AG04449 (cell line): ENCODE data around the gene PTPRM.

Experiments
- CTCF ChIA-PET: fragments of 350-600 bp; formaldehyde crosslinking; extraction: SDS; loops from one replicate; lab custom pipeline; 2021; ENCODE audit warnings: antibody characterized with exemption; lab: Yijun Ruan, JAX
- POLR2A ChIA-PET: fragments of 400-600, 350-600 bp; formaldehyde crosslinking; extraction: SDS; loops from one replicate; lab custom pipeline; 2020; ENCODE audit warnings: antibody characterized with exemption, inconsistent platforms; lab: Yijun Ruan, JAX
- DNase-seq: peaks from one replicate; pipeline ENCODE4 v3.0.0-alpha.2; 2010; ENCODE audit warnings: low read depth, low spot score
- H3K4me3 ChIP-seq: 2 replicates; pipeline ENCODE4 v1.5.1; 2011; ENCODE audit warnings: low read depth, mild to moderate bottlenecking, control low read depth, low read length
- TF ChIP-seq, protein P1 (sequence below): IDR thresholded peaks from one replicate; pipeline ENCODE4 v1.5.1; 2011; ENCODE audit warnings: mild to moderate bottlenecking, moderate library complexity, low read length, control low read depth, inconsistent platforms; ENCODE audit not compliant: insufficient read depth; ENCODE audit errors: missing control alignments

Gene PTPRM

DNA sequence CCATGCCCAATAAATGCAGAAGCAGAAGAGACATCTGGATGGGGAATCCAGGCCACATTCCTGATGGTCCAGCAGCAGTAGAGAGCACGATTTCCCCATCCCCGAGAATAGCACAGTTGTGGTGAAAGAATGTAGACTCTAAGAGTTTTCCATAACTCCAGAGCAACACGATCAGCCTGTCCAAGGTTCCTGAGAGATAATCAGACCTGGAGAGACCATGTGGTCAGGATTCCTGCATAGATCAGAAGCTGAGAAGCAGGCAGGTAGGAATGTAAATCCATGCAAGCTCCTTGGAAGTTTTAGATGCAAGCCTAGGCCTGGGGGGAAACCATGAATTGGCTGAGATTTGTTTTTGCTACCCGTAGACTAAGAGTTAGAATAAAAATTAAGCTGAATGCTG lies 34.2 kb upstream of the PTPRM start:
- TF ChIP-seq, protein P1, sequence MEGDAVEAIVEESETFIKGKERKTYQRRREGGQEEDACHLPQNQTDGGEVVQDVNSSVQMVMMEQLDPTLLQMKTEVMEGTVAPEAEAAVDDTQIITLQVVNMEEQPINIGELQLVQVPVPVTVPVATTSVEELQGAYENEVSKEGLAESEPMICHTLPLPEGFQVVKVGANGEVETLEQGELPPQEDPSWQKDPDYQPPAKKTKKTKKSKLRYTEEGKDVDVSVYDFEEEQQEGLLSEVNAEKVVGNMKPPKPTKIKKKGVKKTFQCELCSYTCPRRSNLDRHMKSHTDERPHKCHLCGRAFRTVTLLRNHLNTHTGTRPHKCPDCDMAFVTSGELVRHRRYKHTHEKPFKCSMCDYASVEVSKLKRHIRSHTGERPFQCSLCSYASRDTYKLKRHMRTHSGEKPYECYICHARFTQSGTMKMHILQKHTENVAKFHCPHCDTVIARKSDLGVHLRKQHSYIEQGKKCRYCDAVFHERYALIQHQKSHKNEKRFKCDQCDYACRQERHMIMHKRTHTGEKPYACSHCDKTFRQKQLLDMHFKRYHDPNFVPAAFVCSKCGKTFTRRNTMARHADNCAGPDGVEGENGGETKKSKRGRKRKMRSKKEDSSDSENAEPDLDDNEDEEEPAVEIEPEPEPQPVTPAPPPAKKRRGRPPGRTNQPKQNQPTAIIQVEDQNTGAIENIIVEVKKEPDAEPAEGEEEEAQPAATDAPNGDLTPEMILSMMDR, result no peak
- DNase-seq, result no peak
- H3K4me3 ChIP-seq, result no peak overlapping the region
- ChIA-PET CTCF (no interaction called here), POLR2A (no interaction called here)

- DNase-seq, result no peak
- H3K4me3 ChIP-seq, result no peak overlapping the region
- TF ChIP-seq, protein P1, result no peak
- POLR2A ChIA-PET, result no interaction called here
- CTCF ChIA-PET, result no interaction called here
These were observed 31.5 kb upstream of the PTPRM start for GRCh38 chr18:7535436-7536205.

DNA sequence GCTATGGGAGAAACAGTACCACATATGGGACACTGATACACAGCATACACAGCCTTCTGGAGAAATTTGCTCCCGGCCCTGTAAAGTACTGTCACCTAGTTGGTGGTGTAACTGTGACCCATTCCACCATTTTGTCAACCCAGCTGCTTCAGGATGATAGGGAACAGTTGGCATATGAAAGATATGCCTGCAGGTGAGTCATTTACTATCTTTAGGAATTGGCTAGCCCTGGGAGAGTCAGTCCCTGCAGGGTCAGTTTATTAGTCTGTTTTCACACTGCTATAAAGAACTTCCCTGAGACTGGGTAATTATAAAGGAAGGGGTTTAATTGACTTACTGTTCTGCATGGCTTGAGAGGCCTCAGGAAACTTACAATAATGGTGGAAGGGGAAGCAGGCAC lies 30.0 kb upstream of the PTPRM start:
- no peak overlapping the region for H3K4me3 ChIP-seq
- ChIA-PET CTCF (interaction anchor here (0.7 kb wide), 1 partner anchor 9 kb away, joined by 3 read pairs; no protein-coding TSS in a partner anchor), POLR2A (no interaction called here)
- DNase-seq, result no peak
- TF ChIP-seq, protein P1, result no peak

GRCh38 chr18:7541835-7542234 lies 25.3 kb upstream of the PTPRM start:
- CTCF ChIA-PET, result no interaction called here
- no peak overlapping the region for H3K4me3 ChIP-seq
- POLR2A ChIA-PET, result no interaction called here
- DNase-seq, result no peak
- TF ChIP-seq, protein P1, result no peak

GRCh38 chr18:7544686-7545085 lies 22.4 kb upstream of the PTPRM start:
- POLR2A ChIA-PET, result no interaction called here
- TF ChIP-seq, protein P1, result no peak
- CTCF ChIA-PET, result no interaction called here

GRCh38 chr18:7545734-7546133 lies 21.4 kb upstream of the PTPRM start:
- DNase-seq, result no peak
- CTCF ChIA-PET, result interaction anchor here (0.7 kb wide), 1 partner anchor 21 kb away, joined by 4 read pairs; the partner anchor contains the start of gene PTPRM

More at GRCh38 chr18:7544686-7545085, 22.4 kb upstream of the PTPRM start:
- no peak overlapping the region for H3K4me3 ChIP-seq
- DNase-seq, result no peak

More at GRCh38 chr18:7545734-7546133, 21.4 kb upstream of the PTPRM start:
- TF ChIP-seq, protein P1, result no peak
- POLR2A ChIA-PET, result no interaction called here
- H3K4me3 ChIP-seq, result no peak overlapping the region
